Skeletal muscle tissue (tissue), 4 donors: ENCODE data around the gene FHOD3. TPM values are rescaled to one million over a fixed set of nuclear protein-coding genes. Genes with fewer than 3 reads are reported as not detected.

ENCODE experiments used
- H3K27ac ChIP-seq: one replicate; pipeline ENCODE4 v1.7.0; 2013; ENCODE audit warnings: mild to moderate bottlenecking, low read depth, low read length, inconsistent platforms
- H3K27me3 ChIP-seq, 3 donors: one replicate each; pipeline ENCODE4 v1.7.0; 2013; ENCODE audit warnings: low read length in 3 of 3; ENCODE audit not compliant: control insufficient read depth in 3 of 3, insufficient read depth in 3 of 3
- H3K36me3 ChIP-seq, 3 donors: one replicate each; pipeline ENCODE4 v1.7.0; 2013; ENCODE audit warnings: low read length in 3 of 3; ENCODE audit not compliant: control insufficient read depth in 3 of 3, insufficient read depth in 3 of 3
- H3K4me1 ChIP-seq, 3 donors: one replicate each; pipeline ENCODE4 v1.7.0; 2013; ENCODE audit warnings: low read length in 3 of 3, mild to moderate bottlenecking in 3 of 3; ENCODE audit not compliant: control insufficient read depth in 3 of 3, insufficient read depth in 3 of 3
- H3K4me3 ChIP-seq, 3 donors: one replicate each; pipeline ENCODE4 v1.7.0; 2013; ENCODE audit warnings: low read length in 3 of 3
- H3K9ac ChIP-seq, 3 donors: one replicate each; pipeline ENCODE4 v1.7.0; 2013; ENCODE audit warnings: low read length in 3 of 3, mild to moderate bottlenecking in 3 of 3, moderate library complexity in 2 of 3, low read depth in 1 of 3
- H3K9me3 ChIP-seq, 3 donors: one replicate each; pipeline ENCODE4 v1.7.0; 2013; ENCODE audit warnings: low read length in 3 of 3; ENCODE audit not compliant: control insufficient read depth in 3 of 3
- total RNA-seq: library from RNA; depleted of rRNA; stranded (reverse); fragments of >200 nt; gene quantifications from one replicate; pipeline ENCODE4 v1.2.3, GENCODE V29; 2014
- donor health status: Osteomylitis.

FHOD3 gene
- total RNA-seq, 1 donor from 2014 or later = 15.7 TPM

DNA sequence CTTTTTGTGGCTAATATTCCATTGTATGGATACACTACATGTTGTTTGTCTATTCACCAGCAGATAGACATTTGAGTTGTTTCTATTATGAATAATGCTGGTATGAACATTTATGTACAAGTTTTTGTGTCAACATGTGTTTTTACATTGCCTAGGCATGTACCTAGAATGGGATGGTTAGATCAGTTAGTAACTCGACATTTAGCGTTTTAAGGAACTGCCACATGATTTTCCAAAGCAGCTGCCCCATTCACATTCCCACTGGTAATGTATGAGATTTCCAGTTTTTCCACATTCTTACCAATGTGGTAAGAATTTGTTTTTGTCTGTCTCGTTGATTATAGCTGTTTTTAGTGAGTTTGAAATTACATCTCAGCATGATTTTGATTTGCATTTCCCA is 112.8 kb downstream of the FHOD3 start:
- no peak overlapping the region for H3K9ac ChIP-seq
- no peaks in the 10 kb centered on the region for H3K27me3 ChIP-seq
- H3K9me3 ChIP-seq = no peaks in the 10 kb centered on the region
- H3K4me1 ChIP-seq = peaks cover 0 to 15% (median 10%) of the 10 kb centered on the region in 3 donors
- no peak overlapping the region for H3K27ac ChIP-seq
- no peaks in the 10 kb centered on the region for H3K36me3 ChIP-seq
- no peak overlapping the region for H3K4me3 ChIP-seq

GRCh38 chr18:36411745-36412168 is 114.2 kb downstream of the FHOD3 start:
- Histone ChIP-seq H3K9ac (no peak overlapping the region), H3K4me3 (no peak overlapping the region), H3K36me3 (no peaks in the 10 kb centered on the region), H3K27me3 (no peaks in the 10 kb centered on the region), H3K4me1 (peaks cover 0 to 14% (median 2%) of the 10 kb centered on the region in 3 donors), H3K27ac (no peak overlapping the region), H3K9me3 (no peaks in the 10 kb centered on the region)

GRCh38 chr18:36412778-36413177 is 115.3 kb downstream of the FHOD3 start:
- Histone ChIP-seq H3K9ac (no peak overlapping the region), H3K4me3 (no peak overlapping the region), H3K36me3 (no peaks in the 10 kb centered on the region), H3K27me3 (no peaks in the 10 kb centered on the region), H3K9me3 (no peaks in the 10 kb centered on the region), H3K4me1 (peaks cover 0 to 12% (median 2%) of the 10 kb centered on the region in 3 donors), H3K27ac (no peak overlapping the region)

DNA sequence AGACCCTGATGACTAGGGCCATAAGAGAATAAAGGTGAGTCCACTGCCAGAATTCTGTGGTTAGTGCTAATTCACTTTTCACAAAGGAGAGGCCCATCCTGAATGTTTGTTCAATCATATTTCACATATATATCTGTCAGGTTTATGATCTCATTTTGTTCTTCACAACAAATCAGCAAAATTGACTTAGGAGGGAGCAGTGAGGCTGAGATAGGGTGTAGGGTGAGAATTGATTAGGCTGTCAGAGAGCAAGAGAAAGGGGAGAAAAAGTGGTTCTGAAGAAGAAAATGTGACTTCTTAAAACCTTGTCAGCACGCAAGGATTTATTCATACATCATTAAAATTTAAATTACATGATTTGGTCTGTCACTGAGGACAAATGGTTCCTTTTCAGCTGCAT is 117.7 kb downstream of the FHOD3 start:
- Histone ChIP-seq H3K27me3 (no peaks in the 10 kb centered on the region), H3K9ac (no peak overlapping the region), H3K36me3 (no peaks in the 10 kb centered on the region), H3K27ac (no peak overlapping the region), H3K4me1 (peaks cover 10 to 19% (median 11%) of the 10 kb centered on the region in 3 donors), H3K4me3 (no peak overlapping the region), H3K9me3 (no peaks in the 10 kb centered on the region)

- peaks cover 12 to 23% (median 15%) of the 10 kb centered on the region in 3 donors for H3K4me1 ChIP-seq
- no peak overlapping the region for H3K27ac ChIP-seq
- no peak overlapping the region for H3K9ac ChIP-seq
- H3K36me3 ChIP-seq = no peaks in the 10 kb centered on the region
- H3K9me3 ChIP-seq = no peaks in the 10 kb centered on the region
- H3K27me3 ChIP-seq = no peaks in the 10 kb centered on the region
- H3K4me3 ChIP-seq = no peak overlapping the region
Observed at GRCh38 chr18:36415625-36416024, 118.1 kb downstream of the FHOD3 start.

- no peaks in the 10 kb centered on the region for H3K27me3 ChIP-seq
- H3K4me3 ChIP-seq = peak overlapping the region in 2 of 3 donors; percentile 8 to 12
- no peaks in the 10 kb centered on the region for H3K36me3 ChIP-seq
- peak overlapping the region; percentile 77 for H3K27ac ChIP-seq
- H3K4me1 ChIP-seq = peaks cover 12 to 27% (median 18%) of the 10 kb centered on the region in 3 donors
- no peaks in the 10 kb centered on the region for H3K9me3 ChIP-seq
- H3K9ac ChIP-seq = peak overlapping the region in 1 of 3 donors; percentile 17
Observed at GRCh38 chr18:36419188-36419899, 121.8 kb downstream of the FHOD3 start.

DNA sequence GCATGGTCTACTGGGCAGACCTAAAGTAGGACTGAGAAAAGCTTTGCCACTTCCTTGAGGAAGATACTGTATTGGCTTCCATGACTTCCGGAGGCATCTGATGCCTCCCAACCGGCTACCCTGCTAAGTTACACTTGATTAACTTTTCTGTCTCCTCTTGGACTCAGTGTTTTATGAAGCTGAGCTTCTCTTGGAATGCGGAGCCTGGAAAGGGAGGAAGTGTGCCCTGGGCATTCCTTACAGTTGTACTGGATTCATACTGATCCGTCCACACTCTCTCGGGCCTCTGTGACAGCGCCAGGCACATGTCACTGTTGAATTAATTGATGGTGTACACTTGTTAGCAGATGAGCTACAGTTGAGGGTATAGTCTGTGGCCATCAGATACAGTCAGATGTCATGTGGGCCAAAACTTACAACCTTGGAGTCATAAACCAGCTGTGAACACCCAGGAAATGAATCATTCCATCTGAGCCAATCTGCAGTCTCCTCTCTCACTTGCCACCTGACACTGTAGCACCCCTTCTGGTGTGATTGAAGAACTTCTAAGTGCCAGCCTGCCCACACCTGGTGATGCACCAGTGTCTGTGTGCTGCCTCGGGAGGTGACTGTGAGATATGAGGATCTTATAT is 122.5 kb downstream of the FHOD3 start:
- peak overlapping the region in 1 of 3 donors; percentile 17 for H3K9ac ChIP-seq
- peaks cover 12 to 27% (median 18%) of the 10 kb centered on the region in 3 donors for H3K4me1 ChIP-seq
- peak overlapping the region in 1 of 3 donors; percentile 12 for H3K4me3 ChIP-seq

DNA sequence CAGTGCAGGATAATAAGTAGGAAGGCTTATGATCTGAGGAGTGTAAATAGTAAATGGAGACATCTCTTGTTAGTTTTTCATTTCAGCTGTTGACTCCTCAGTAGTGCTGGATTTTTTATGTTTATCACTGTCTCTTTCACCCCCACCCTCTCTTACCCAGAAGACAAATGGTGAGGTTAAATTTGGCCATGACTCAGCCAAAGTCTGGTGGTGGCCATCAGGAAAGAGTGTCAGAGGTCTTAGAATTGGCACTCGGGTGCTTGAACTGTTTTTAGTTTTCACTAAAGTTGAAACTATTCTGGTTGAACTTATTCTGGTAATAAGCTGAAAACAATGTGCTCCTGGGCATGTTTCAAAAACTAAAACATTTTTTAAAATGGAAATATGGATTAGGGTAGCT is 123.3 kb downstream of the FHOD3 start:
- Histone ChIP-seq H3K27me3 (no peaks in the 10 kb centered on the region), H3K9ac (no peak overlapping the region), H3K36me3 (no peaks in the 10 kb centered on the region), H3K27ac (peak overlapping the region; percentile 77), H3K4me3 (no peak overlapping the region), H3K4me1 (peaks cover 12 to 27% (median 18%) of the 10 kb centered on the region in 3 donors), H3K9me3 (no peaks in the 10 kb centered on the region)

More for the DNA sequence above, 122.5 kb downstream of the FHOD3 start:
- Histone ChIP-seq H3K36me3 (no peaks in the 10 kb centered on the region), H3K27ac (peak overlapping the region; percentile 77), H3K9me3 (no peaks in the 10 kb centered on the region), H3K27me3 (no peaks in the 10 kb centered on the region)

- Histone ChIP-seq H3K27ac (no peak overlapping the region), H3K9me3 (no peaks in the 10 kb centered on the region), H3K27me3 (no peaks in the 10 kb centered on the region), H3K4me3 (no peak overlapping the region), H3K9ac (no peak overlapping the region), H3K4me1 (peaks cover 6 to 23% (median 18%) of the 10 kb centered on the region in 3 donors), H3K36me3 (no peaks in the 10 kb centered on the region)
Observed at GRCh38 chr18:36424741-36425142, 127.2 kb downstream of the FHOD3 start.

GRCh38 chr18:36427369-36427768 is 129.9 kb downstream of the FHOD3 start:
- Histone ChIP-seq H3K36me3 (no peaks in the 10 kb centered on the region), H3K4me3 (no peak overlapping the region), H3K4me1 (peaks cover 0 to 12% (median 7%) of the 10 kb centered on the region in 3 donors), H3K27ac (no peak overlapping the region), H3K9me3 (no peaks in the 10 kb centered on the region), H3K9ac (no peak overlapping the region), H3K27me3 (no peaks in the 10 kb centered on the region)
